Stimulated activated CD4-positive, alpha-beta T cell treated with anti-CD3 and anti-CD28 coated beads, Interleukin-4, amount 100 ng/mL, for 4 hours (primary cell): ENCODE data around the gene SRGAP1.
"Not testable (repeated sequence)": the region's sequence is repeated elsewhere in the genome, so short reads cannot be mapped to it uniquely, and the experiment has no call there.

ENCODE experiments used
- DNase-seq, 2 experiments: peaks; one replicate each; pipeline ENCODE4 v3.0.0-alpha.2; 2020

The SRGAP1 gene

DNA sequence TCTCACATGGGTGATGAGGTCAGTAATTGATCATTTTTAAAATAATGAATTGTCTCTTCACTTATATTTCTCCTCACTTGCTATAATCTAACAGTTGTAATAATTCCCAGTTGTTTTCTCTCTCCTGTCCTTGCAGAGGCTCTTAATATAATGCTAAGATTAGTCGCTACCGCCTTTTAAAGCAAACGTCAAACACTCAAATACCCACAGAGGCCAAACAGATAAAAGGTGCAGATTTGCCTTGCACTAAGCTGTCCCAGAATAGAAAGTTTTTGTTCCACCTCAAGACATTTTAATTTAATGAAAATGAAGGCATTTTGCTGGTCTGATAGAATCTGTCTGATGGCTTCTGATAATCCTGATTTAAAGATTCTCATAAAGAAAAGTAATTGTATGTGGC, 218.6 kb downstream of the SRGAP1 start:
- no peak for DNase-seq

DNA sequence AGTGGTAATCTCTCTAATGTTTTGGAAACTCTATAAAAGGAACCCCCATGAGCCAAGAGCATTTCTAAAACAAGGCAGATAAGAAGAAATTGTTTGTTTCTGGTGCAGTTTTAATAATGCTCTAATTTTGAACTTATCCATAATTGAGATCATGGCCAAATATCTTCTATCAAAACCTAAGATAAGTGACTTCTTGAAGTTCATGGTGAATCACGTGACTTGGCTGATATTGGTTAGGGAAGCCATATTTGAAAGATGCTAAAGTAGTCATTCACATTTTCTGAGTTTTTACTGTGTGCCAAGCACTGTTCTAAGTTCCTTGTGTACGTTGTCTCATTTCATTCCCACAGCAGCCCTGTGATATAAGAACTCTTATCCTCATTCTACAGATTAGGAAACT, 219.7 kb downstream of the SRGAP1 start:
- DNase-seq, result no peak

DNA sequence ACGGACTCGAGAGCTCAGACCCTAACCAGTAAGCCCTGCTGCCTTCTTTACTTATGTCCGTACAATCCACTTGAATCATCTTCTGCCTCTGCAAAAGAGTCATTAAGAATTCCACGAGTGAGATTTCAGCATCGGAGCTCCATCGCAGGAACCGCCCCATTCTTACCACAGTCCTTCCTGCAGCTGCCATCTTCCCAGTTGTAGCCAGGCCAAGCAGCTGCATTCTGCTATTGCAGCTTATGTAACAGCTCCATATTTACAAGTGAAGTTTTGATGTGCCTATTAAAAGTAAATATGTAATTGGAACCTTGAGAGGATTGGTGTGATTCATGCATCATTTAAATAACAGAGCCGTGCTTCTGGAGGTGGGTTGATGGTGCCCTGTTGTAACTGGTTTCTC, 220.2 kb downstream of the SRGAP1 start:
- no peak for DNase-seq

DNA sequence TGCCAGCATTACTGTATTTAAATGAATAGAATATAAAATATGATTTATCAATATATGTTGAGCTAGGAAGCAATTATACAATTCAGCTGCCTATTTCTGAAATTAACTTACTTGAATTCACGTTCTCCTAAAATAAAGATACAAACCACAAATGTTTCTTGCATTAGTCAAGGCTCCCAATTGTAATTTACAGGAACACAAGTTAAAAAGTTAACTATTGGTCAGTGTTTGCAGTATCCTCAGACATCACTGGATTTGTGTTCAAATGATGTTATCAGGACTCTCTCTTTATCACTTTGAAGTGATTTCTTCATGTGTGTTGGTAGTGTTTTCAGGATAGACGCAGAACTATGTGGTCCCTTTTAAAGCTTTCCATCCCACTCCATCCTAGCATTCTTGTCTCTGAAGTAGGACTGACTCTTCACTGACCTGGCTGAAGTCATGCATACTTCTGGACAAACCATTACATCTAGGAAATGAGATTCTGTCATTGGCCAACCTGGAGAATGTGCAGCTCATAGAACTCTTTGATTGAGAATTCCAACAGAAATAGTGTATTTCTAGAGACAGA, 221.5 kb downstream of the SRGAP1 start:
- no peak for DNase-seq

DNA sequence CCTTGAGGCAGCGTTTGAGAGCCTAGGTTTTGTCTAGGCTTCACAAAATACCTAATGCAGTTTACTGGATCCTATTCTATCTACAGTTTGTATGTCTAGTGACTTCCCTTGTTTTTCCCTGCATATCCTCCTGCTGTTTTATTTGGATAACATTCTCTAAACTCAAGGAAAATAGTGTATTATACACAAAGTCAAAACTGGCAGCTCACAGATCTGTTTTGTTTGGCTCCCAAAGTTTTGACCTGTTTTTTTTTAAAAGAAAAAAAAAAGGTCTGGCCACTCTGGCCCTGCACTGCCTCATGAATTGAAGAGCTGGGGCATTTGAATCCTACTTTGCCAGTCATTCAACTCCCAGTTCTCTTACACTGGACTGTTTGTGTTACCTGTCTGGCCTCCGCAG, 222.3 kb downstream of the SRGAP1 start:
- no peak for DNase-seq

DNA sequence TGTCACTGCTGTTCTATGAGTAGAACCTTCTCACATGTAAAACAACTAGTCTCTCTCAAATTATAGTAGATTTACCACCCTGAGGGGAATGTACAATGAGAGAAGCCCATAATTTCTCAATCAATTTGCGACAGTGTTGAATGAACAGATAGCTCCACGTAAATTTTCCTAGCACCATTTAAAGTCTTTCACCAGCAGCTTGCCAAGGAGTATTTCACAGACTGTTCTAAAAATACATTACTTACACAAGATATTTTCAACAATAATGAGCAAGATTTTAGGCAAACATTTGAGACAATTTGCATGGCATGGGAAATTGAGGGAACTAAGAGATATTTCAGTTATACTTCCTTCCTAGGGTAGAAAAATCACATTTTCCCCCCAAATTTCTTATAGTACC, 226.0 kb downstream of the SRGAP1 start:
- no peak for DNase-seq

DNA sequence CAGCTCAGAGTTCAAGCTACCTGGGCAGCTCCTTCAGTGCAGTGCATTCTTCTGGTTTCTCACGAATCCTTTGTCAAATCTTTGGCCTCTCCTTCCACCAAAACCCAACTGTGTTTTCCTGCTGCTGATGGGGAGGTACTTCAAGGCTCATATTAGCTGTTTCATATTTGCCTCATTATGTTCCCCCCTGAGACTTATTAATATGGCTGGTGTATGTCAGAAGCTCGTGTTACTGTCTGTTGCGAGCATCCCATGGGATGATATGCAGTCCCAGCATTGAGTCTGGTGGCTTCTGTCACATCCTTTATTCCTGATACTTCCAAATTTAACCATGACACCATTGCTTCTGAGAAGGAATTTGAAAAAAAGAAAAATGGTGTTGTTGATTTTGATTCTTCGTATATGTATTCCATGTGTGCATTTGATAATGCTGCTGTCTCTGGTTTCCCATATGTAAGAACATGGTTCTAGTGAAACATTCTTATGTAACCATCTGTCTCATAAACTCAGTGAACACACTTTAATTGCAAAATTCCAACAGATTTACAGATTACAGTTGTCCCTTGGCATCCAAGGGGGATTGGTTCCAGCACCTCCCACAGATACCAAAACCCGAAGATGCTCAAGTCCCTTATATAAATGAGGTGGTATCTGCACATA, 228.5 kb downstream of the SRGAP1 start:
- DNase-seq, result no peak

DNA sequence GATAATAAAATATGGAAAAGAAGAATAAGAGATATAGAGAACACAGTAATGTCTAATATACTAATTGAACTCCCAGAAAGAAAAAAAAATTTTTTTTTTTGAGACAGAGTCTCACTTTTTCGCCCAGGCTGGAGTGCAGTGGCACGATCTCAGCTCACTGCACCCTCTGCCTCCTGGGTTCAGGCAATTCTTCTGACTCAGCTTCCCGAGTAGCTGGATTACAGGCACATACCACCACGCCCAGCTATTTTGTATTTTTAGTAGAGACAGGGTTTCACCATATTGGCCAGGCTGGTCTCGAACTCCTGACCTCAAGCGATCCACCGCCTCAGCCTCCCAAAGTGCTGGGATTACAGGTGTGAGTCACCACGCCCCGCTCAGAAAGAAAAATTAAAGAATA, 232.1 kb downstream of the SRGAP1 start:
- not testable (repeated sequence) for DNase-seq

DNA sequence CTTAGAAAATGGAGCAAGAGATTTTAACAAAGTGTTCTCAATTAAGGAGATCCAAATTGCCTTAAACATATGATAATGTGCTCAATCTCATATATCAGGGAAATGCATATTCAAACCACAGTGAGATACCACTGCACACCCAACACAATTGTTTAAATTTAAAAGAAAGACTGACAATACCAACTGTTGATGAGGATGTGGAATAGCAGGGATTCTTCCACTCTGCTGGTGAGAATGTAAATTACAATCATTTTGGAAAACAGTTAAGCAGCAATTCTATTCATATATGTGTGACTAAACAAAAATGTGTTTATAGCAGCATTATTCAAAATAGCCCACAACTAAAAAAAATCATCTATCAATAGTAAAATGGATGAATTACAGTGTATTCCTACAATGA, 233.4 kb downstream of the SRGAP1 start:
- DNase-seq, result no peak

DNA sequence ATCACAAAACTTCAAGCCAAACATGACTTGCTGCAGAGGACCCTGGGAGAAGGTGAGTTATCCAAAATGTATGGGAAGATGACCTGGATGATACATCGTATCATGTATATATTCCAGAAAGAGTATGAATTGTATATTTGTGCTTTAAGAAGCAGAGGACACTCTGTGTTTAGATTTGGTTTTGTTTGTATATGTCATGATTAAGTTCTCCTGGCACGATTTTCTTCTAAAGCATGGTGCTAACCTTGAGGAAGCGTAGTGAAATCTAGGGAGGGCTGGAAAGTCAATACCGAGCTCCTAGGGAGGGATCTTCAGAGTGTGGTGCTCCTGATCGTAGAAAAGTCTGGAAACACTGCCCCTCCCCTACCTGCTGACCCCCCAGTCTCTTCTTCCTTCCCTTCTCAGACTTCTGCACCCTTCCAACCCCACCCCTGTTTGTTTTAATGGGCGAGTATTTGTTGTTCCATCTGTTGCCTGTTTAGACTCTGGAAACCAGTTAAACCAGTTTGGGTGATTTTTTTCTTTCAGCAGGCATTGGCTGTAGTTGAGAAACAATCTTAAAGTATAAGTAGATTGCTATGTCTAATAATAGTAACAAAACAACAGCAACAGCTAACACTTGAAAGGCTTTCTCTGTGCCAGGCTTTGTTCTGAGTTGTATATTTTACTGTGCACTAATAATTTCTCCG, 236.0 kb downstream of the SRGAP1 start:
- DNase-seq, result no peak

DNA sequence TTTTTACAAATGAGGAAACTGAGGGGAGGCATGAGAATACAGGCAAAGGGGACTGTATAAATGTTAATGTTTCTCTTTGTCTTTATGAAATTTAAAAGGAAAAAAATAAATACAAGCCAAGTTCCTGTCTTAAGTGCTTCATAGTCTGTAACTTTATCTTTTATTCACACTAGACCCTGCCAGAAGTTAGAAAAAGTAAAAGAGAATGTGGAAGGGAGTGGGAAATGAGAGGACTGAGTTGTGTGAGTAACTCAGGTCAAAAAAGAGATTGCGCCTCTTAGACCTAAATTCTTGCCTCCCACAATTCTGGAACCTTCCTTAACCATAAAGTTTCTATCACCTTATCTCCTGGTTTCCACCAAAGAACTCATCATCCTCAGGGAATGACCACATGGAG, 236.5 kb downstream of the SRGAP1 start:
- no peak for DNase-seq

DNA sequence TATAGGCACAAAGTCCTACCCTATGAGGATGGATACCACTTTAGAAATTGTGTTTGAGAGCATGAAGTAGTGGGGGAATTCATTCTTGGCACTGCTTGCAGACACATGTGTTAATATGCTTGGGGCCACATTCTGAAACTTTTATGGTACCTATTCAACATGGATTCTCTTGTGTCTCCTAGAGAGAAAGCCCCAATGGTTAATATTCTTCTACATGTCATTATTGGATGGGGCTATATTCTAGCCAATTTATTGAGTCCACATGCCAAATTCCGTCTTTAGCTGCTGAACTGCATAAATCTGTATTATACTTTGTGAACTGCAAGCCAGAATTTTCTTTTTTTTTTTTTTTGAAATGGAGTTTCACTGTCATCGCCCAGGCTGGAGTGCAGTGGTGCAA, 237.6 kb downstream of the SRGAP1 start:
- no peak for DNase-seq

DNA sequence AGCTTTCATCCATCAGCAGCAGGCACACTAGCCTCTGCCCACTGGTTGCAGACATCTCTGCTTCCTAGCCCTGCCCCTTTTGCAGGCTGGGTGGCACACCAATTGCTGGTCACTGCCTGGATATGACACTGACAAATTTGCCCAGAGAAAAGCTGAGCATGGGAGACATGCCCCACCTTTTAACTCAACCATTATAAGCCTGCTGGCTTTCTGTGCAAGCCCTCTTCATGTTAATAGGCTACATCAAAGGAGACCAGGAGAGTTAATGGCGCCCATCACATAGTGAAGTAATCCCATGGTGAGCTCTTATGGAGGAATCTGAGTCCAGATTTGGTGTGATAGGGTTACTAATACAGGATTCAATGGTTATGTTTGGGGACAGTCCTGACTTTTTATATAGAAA, 238.4 kb downstream of the SRGAP1 start:
- no peak for DNase-seq

DNA sequence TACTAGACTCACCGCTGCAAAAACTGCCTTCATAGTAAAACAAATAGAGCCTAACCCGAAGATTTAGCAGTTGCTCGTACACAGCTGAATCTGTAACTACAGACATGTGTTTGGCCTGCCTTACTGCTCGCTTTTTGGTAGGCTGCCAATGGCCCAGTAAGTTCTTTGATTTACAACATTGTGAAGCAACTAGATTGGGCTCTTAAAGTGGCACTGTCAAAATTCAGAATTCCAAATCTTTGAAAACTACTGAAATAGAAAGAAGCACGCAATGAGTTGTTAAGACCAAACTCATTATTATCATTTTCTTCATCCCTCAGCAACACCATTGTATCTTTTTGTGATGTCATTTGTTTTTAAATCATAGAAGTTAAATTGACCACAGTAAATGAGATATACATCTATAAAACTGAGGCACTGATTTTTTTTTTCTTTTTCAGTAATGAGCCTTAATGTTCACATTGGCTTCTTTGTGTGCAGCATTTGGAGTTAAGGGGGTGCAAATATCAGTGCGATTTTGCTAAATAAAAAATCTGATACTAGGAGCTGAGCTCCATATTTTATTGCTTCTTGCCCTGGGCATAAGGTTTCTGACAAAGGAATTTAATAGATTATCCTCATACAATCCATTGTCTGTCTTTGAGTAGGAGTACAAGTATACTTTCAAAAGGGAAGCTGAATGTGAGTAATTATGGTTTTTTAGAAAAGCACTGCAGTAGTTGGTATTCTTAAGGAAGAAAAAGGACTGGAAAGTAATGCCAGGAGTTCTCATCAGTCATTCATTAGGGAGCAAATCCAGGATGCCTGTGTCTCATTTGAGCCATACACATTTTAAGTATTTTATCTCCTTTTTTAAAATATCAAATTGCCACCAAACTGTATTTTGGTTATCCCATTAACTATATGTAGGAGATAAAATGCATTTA, 239.0 kb downstream of the SRGAP1 start:
- no peak for DNase-seq

DNA sequence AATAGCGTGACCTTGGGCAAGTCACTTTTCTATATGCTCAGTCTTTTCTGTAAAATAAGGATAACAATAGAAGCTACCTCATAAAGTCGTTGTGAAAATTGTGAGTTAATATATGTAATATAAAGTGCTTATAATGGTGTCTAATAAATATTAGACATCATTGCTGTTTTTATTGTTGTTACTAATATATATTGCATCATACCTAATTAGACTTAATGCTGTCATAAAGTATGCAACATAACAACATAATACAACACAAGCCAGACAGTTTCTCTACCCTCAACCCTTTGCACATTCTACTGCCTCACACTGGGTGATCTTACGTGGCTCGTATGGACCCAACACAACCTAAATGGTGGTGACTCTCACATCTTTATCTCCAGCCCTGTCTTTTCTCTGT, 240.7 kb downstream of the SRGAP1 start:
- no peak for DNase-seq

DNA sequence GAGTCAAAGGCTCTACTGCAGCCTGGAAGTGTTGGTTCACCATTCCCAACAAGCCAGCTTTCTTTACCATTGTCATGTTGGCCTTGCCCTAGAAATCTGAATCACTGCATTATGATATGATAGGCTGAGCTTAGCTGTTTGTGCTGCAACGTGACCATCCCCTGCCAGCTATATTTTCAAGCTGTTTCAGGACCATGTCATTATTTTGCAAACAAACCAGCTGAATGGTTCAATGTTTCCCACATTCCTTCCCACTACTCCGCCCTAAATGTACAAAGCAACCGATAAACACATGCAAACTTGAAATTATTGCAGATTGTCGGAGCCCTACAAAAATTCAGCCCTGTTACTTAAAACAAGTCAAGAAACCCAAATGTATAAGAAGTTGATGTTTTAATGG, 241.5 kb downstream of the SRGAP1 start:
- no peak for DNase-seq

DNA sequence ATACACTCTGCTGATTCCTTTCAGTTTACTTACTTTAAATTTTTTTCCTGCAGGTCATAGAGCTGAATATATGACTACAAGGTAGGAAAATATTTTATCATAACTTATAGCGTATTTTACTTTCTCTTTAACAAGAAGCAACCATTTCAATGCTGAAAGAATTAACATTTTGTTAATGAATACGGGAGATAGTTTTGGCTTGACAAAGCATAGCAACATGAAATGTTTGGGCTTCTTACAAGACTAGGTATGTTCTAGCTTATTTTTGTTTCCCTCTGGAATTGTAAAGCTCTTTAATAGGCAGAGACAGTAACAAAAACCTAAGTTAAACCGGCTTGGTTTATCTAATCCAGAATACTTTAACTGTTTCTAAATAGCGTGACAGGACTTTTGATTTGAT, 242.4 kb downstream of the SRGAP1 start:
- no peak for DNase-seq

DNA sequence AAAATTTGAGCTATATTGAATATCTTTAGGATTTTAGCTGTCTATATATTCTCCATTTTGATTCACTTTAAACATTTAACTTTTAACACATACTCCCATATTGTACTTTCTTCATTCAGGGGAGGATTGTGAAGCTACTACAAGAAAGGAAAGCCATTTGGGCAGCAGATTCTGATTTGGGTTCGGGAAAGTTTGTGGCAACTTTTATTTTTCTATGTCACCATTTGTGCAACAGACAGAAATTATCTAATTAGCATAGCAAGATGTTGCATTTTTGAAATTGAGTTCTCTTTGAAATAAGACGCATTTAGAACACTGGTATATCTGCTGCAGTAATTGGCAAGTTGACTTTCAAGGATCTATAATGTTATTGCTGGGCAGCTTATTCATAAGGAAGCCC, 243.3 kb downstream of the SRGAP1 start:
- no peak for DNase-seq

DNA sequence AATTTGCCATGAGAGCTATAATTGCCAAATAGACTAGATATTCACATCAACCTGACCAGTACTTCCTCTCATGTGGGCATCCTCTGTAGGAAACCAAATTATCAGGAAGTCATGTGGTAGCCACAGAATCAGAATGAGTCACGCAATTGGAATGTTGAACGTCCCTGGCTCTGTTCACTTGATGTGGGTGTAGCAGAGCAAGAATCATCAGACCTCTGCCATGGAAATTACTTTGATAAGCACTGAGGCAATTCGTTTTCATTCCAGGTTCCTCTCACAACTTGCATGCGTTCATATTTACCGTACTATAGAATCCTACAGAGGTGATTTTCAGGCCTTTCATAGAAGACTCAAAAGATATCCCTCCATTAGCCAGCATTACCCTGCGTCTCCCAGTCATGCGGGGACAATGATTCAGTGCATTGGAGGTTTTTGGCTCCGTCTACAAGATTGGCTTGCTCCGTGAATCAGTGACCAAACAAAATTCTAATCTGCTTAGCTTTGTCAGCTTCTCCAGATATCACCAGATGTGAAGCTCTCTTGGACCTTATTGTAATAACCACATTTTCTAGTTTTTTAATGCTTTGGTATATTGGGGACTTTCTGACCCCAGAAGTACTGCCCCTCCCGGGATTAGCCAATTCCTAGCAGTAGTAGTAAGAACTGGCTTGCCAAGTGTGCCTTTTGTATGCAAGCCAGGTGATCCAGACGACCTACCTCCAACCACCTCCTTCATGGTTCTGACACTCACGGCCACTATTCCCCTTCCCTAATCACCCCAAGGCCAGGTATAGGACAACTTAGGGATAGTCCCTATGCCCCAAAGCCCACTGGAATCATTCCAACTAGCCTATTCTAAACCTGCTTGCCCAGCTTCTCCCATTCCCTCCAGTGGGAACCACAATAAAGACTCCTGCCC, 244.2 kb downstream of the SRGAP1 start:
- DNase-seq, result no peak

DNA sequence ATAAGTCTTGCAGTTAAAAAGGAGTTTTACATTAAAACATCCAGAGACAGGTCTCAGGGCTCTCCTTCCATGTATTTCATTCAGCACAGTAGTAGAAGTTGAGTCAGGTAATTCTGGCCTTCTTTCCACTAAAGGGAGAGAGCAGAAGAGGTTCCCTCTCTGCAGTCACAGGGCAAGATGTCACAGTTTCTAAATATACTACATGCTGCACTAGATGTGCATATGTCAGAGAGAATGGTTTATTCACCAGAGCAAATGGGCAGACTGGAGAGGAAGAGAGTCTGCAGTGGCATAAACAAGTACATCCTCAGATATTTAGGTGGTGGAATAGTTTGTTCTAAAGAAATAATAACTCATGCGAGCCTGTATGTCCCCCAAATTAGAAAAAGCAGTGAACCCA, 245.5 kb downstream of the SRGAP1 start:
- no peak for DNase-seq

DNA sequence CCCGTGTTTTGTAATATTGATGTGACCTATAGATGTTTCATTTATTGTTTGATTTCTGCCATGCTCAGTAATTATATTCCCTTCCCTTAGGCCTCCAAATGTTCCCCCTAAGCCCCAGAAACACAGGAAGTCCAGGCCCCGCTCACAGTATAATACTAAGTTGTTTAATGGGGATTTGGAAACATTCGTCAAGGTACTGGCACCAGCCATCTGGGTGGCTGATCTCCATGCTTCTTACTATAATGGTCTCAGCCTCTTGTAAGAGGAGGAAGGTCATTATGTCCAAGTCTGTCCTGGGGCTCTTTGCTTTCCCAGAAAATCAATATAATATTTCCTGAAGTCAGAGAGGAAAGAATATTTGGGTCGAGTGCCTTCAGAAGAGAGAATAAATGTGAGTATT, 246.7 kb downstream of the SRGAP1 start:
- DNase-seq, result no peak

DNA sequence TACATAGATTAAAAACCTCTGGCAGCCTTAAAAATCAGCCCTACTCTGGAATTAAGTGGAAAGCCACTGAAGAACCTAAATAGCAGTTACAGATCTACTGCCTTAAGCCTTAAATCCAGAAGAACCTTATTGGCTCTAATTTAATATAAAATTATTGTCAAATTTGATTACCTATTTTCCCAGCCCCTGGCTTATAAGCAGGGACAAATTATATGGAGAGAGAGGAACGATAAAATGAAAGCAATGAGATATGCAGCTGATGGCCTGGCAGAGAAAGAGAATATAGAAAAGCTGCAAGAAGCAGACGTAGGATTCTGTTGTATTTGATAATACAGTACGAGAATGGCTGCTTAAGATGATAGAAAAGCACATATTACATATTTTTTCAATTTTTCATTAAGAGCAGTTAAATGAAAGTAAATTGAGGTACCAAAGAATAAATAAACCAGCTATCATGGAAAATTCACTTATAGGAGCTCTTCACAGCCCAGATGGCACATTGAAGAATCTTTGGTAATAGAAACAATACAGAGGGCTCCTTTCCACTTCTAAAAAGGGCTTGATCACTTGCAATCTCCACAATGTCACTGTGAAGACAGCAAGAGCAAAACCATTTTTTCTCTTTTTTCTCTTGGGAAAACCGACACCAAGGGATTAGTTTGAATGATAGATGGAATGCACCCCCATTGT, 248.2 kb downstream of the SRGAP1 start:
- DNase-seq, result no peak
